Heart left ventricle (tissue), 16 donors: ENCODE measurements around the gene STARD7. TPM values are rescaled to one million over a fixed set of nuclear protein-coding genes. Genes with fewer than 3 reads are reported as not detected.

Experiments
- ATAC-seq, 4 donors: fragments of 200-7000 bp; cut with Tn5 transposase; one replicate each; pipeline ENCODE4 v1.9.1; 2020 to 2022; ENCODE audit warnings: moderate library complexity in 4 of 4, mild to moderate bottlenecking in 3 of 4, moderate number of reproducible peaks in 1 of 4
- DNase-seq, 5 donors: peaks; one replicate each; pipeline ENCODE4 v3.0.0-alpha.2; 2020
- H3K27ac ChIP-seq, 12 donors: fragments of 200-600 bp; sonication (generic) in 4 of 12; one replicate each; pipeline versions ENCODE4 v1.5.0 to v1.8.0; 2016 to 2022; ENCODE audit warnings: mild to moderate bottlenecking in 2 of 12
- H3K27me3 ChIP-seq, 9 donors: fragments of 200-600 bp; sonication (generic) in 2 of 9; one replicate each; pipeline versions ENCODE4 v1.5.1 to v1.8.0; 2016 to 2022; ENCODE audit warnings: mild to moderate bottlenecking in 3 of 9
- H3K36me3 ChIP-seq, 9 donors: fragments of 200-600 bp; sonication (generic) in 2 of 9; one replicate each; pipeline versions ENCODE4 v1.5.0 to v1.8.0; 2018 to 2022; ENCODE audit warnings: mild to moderate bottlenecking in 2 of 9
- H3K4me1 ChIP-seq, 12 donors: fragments of 200-600 bp; sonication (generic) in 4 of 12; one replicate each; pipeline versions ENCODE4 v1.5.0 to v1.8.0; 2016 to 2022; ENCODE audit warnings: mild to moderate bottlenecking in 3 of 12
- H3K4me3 ChIP-seq, 12 donors: fragments of 200-600 bp; sonication (generic) in 4 of 12; one replicate each; pipeline versions ENCODE4 v1.5.0 to v1.8.0; 2017 to 2022; ENCODE audit warnings: mild to moderate bottlenecking in 9 of 12, moderate library complexity in 4 of 12
- H3K9me3 ChIP-seq, 12 donors: fragments of 200-600 bp; sonication (generic) in 4 of 12; one replicate each; pipeline versions ENCODE4 v1.5.0 to v1.8.0; 2016 to 2022; ENCODE audit warnings: mild to moderate bottlenecking in 1 of 12
- POLR2A ChIP-seq, 2 donors: fragments of 450-650 bp; IDR thresholded peaks; one replicate each; pipeline ENCODE4 v1.6.1; 2017; ENCODE audit warnings: antibody characterized with exemption in 2 of 2, mild to moderate bottlenecking in 2 of 2, moderate library complexity in 2 of 2
- WGBS, 4 donors: extraction: QIAGEN DNeasy Blood & Tissue Kit in 2 of 4; methylation state at CpG; one replicate each; pipeline versions ENCODE4 v1.1.5 to v1.1.7; 2013 to 2018; 5-methylcytosine and 5-hydroxymethylcytosine counted together
- intact Hi-C, 10 donors: fragments of 100-400 bp; cut with DNase I; formaldehyde crosslinking; loops; one replicate each; pipeline versions ENCODE4 v1.11.1 to v1.14.2; 2022
- polyA plus RNA-seq, 2 donors: library from polyadenylated mRNA; stranded (reverse); fragments of 200-250 nt; gene quantifications; one replicate each; pipeline ENCODE4 v1.2.3, GENCODE V29; 2013
- total RNA-seq, 9 donors: library from RNA; depleted of rRNA in 2 of 9; stranded (reverse); fragments of >200 nt in 2 of 9; fragmentation: NEBNext Ultra II Directional in 3 of 9; extraction: Animal tissue kit (Norgen Biotek cat#: 25700) in 3 of 9; gene quantifications; one replicate each; pipeline versions ENCODE4 v1.1.0 to v1.2.4, GENCODE V29; 2016 to 2023
- TF ChIP-seq, protein P1 (sequence below), 12 donors: fragments of 200-600 bp; sonication (generic) in 4 of 12; IDR thresholded peaks; one replicate each; pipeline versions ENCODE4 v1.5.0 to v1.8.0; 2018 to 2022; ENCODE audit warnings: antibody characterized with exemption in 12 of 12, mild to moderate bottlenecking in 5 of 12
- donor health status: ischemic (EF 13 %, LVEDD 7.1; RV severe dilation, severe dysfunction).
- donor health status: healthy with polysubstance abuse.
- donor health status: DM: no; HTN: yes; CAD: no.
- donor health status: DM: no; HTN: no; CAD: no.
- donor health status: ischemic (EF 25% LVEDD 6.9; RV normal size, moderate dysfunction).
- donor health status: ischemic (EF 25% LVEDD 5.7; RV mildly dilated, moderate dysfunction).
- donor health status: healthy.
- donor health status: DM: yes; HTN: yes; CAD: no.
- donor health status: ischemic (EF 35%, LVEDD 5.7; RV mildly dilated, moderate dysfunction).
- donor health status: nonischemic (EF 11% LVEDD 7.7; RV severe dilation, severe dysfunction).
- donor health status: DM: yes; HTN: yes; CAD: no.
- donor health status: PGD.
- donor health status: ischemic (EF 29% LVEDD 5.4; RV normal size, mild dysfunction).
- donor health status: nonischemic (EF 23%, LVEDD 6.1; RV moderate dilation, normal function).

The STARD7 gene
- total and polyA plus RNA-seq, 11 donors = 58.3 to 526 (median 188) TPM

DNA sequence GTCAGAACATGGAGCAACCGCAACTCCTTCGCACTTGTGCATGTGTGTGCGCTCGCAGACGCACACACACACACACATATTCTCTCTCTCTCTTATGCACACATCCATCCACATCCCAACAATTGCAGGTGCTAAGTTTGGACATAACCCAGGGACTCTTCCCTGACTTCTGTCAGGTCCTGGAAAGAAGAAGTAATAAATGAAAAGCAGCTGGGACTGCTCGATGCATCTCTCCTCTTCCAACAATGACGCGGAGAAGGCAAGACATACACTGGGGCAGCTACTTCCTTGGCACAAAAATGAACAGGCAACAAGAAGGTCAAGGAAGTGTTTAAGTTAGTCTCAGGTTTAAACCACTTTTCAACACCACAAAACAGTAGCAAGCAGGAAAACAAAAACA lies 23.6 kb downstream of the STARD7 start:
- Histone ChIP-seq H3K36me3 (peaks cover 0 to 65% (median 62%) of the 10 kb centered on the region in 9 donors), H3K27ac (peak overlapping the region in 1 of 12 donors; percentile 71)
- no peak for TF ChIP-seq POLR2A (IDR thresholded peaks at IDR 0.05)
- TF ChIP-seq, protein P1, sequence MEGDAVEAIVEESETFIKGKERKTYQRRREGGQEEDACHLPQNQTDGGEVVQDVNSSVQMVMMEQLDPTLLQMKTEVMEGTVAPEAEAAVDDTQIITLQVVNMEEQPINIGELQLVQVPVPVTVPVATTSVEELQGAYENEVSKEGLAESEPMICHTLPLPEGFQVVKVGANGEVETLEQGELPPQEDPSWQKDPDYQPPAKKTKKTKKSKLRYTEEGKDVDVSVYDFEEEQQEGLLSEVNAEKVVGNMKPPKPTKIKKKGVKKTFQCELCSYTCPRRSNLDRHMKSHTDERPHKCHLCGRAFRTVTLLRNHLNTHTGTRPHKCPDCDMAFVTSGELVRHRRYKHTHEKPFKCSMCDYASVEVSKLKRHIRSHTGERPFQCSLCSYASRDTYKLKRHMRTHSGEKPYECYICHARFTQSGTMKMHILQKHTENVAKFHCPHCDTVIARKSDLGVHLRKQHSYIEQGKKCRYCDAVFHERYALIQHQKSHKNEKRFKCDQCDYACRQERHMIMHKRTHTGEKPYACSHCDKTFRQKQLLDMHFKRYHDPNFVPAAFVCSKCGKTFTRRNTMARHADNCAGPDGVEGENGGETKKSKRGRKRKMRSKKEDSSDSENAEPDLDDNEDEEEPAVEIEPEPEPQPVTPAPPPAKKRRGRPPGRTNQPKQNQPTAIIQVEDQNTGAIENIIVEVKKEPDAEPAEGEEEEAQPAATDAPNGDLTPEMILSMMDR (IDR thresholded peaks at IDR 0.05) = no peak

GRCh38 chr2:96184188-96184587 lies 24.4 kb downstream of the STARD7 start:
- TF ChIP-seq, protein P1 (IDR thresholded peaks at IDR 0.05) = no peak
- no peak for TF ChIP-seq POLR2A (IDR thresholded peaks at IDR 0.05)
- no peaks in the 10 kb centered on the region for H3K9me3 ChIP-seq
- H3K27me3 ChIP-seq = no peaks in the 10 kb centered on the region
- ATAC-seq = peak in 1 of 4 donors; percentile 4
- peak overlapping the region in 1 of 12 donors; percentile 37 for H3K27ac ChIP-seq
- H3K36me3 ChIP-seq = peaks cover 0 to 57% (median 54%) of the 10 kb centered on the region in 9 donors
- intact Hi-C loops = no loop called here
- H3K4me1 ChIP-seq = peaks cover 0 to 29% (median 13%) of the 10 kb centered on the region in 12 donors
- WGBS, 4 donors = 85 to 89% (median 86%) methylated on average over 8 of the region's 8 CpGs
- no peak overlapping the region for H3K4me3 ChIP-seq
- DNase-seq = no peak

More for the DNA sequence above, 23.6 kb downstream of the STARD7 start:
- Histone ChIP-seq H3K4me1 (peaks cover 0 to 29% (median 13%) of the 10 kb centered on the region in 12 donors), H3K4me3 (no peak overlapping the region), H3K27me3 (no peaks in the 10 kb centered on the region), H3K9me3 (no peaks in the 10 kb centered on the region)
- DNase-seq = no peak
- ATAC-seq = no peak
- WGBS, 4 donors = 83 to 91% (median 89%) methylated on average over 8 of the region's 8 CpGs
- intact Hi-C loops = no loop called here

DNA sequence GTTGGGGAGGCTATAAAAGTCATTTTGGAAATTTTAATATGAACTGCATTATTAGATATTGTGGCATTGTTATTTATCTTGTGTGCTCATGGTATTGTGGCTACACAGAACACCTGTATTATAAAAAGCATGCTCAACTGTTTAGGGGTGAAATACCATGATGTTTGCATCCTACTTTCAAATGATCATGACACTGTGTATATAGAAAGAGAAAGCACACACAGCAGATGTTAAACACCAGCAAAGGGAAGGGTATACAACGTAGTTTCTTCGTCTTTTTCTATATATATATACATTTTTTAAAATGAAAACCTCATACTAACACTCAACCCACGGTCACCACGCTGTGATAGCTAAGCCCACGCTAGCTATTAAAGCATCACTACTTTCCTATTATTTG lies 27.1 kb downstream of the STARD7 start:
- Histone ChIP-seq H3K9me3 (no peaks in the 10 kb centered on the region), H3K36me3 (peaks cover 0 to 33% (median 30%) of the 10 kb centered on the region in 9 donors), H3K27me3 (no peaks in the 10 kb centered on the region), H3K4me3 (no peak overlapping the region), H3K27ac (no peak overlapping the region), H3K4me1 (peaks cover 0 to 20% (median 6%) of the 10 kb centered on the region in 12 donors)
- ATAC-seq (no peak), DNase-seq (no peak)
- 84 to 86% (median 84%) methylated on average over 5 of the region's 5 CpGs for WGBS, 4 donors
- no peak for TF ChIP-seq POLR2A (IDR thresholded peaks at IDR 0.05)
- TF ChIP-seq, protein P1 (IDR thresholded peaks at IDR 0.05) = no peak
- intact Hi-C loops = no loop called here

DNA sequence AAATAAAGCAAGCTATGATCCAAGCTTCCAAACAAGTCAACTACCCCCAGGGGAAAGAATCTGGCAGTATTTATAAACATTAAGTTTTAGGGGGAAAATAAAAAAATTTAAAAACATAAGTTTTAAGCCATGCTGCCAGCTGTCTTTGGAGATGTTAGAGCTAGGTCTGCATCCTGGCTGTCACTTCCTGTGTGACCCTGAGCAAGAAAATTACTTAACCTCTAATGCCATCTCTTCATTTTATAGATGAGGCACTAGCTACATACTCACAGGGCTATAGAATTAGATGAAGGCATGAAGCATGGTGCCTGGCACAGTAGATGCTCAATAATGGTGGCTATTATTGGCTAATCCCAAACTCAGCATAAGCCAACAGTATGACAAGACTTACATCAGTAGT lies 28.1 kb downstream of the STARD7 start:
- H3K9me3 ChIP-seq = no peaks in the 10 kb centered on the region
- no peak overlapping the region for H3K4me3 ChIP-seq
- peaks cover 0 to 23% (median 20%) of the 10 kb centered on the region in 9 donors for H3K36me3 ChIP-seq
- H3K27me3 ChIP-seq = no peaks in the 10 kb centered on the region
- peaks cover 0 to 12% (median 4%) of the 10 kb centered on the region in 12 donors for H3K4me1 ChIP-seq
- H3K27ac ChIP-seq = no peak overlapping the region
- intact Hi-C loops = no loop called here
- ATAC-seq (no peak), DNase-seq (no peak)
- no peak for TF ChIP-seq POLR2A (IDR thresholded peaks at IDR 0.05)
- TF ChIP-seq, protein P1 (IDR thresholded peaks at IDR 0.05) = no peak
